Measurements from ENCODE around the gene ATF6. TPM values are rescaled to one million over a fixed set of nuclear protein-coding genes. Genes with fewer than 3 reads are reported as not detected.
"Not testable (repeated sequence)": the region's sequence is repeated elsewhere in the genome, so short reads cannot be mapped to it uniquely, and the experiment has no call there.

The ATF6 gene
- total RNA-seq, 2 donors from 2014 or later: 27.9 to 32.3 TPM

DNA sequence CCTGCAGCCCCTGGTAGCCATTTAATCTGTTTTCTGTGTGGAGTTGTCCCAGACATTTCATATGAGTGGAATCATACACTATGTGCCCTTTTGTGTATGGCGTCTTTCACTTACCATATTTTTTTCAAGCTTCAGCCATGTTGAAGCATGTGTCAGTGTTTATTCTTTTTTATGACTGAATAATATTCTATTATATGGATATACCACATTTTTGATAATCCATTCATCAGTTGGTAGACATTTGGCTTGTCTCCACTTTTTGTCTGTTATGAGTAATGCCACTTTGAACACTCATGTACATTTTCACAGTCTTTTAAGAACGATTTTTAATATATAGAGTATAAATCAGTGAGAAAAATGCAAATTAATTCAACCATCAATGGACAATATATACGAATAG lies 44.7 kb downstream of the ATF6 start:
- intact Hi-C loops (cut with DNase I): no loop called here
- DNase-seq (ENCODE audit: low spot score): no peak

GRCh38 chr1:161816201-161816600 lies 50.1 kb downstream of the ATF6 start:
- intact Hi-C loops (cut with DNase I): no loop called here

DNA sequence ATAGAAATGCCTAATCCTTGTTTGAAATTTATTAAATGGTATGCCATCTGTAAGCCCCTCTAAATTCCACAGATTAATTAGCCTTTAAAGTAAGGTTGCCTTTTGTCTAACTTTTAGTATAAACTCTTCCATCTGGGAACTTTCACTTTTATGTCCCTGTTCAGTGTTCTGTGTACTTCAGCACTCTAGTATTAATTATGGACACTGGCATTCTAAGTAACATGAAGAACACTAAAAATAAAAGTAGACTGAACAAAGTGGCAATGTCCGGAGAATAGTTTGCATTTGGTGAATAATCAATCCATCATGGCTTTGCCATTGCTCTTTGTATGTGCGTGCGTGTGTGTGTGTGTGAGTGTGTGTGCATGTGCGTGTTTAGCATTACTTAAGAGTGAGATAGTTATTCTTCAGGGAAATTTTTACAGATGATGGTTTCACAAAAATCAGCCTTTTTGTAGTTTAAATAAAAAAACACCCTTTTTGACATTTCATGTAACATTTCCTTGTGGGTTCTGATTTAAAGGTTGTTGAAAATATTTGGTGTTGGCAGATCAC lies 51.1 kb downstream of the ATF6 start:
- no peak for DNase-seq (ENCODE audit: low spot score)
- intact Hi-C loops (cut with DNase I): no loop called here

More at GRCh38 chr1:161816201-161816600, 50.1 kb downstream of the ATF6 start:
- no peak for DNase-seq (ENCODE audit: low spot score)

- DNase-seq (ENCODE audit: low spot score): no peak
- intact Hi-C loops (cut with DNase I): no loop called here
Measured at GRCh38 chr1:161820914-161821313, 54.8 kb downstream of the ATF6 start.

GRCh38 chr1:161824618-161825017 lies 58.5 kb downstream of the ATF6 start:
- intact Hi-C loops (cut with DNase I): no loop called here
- DNase-seq (ENCODE audit: low spot score): no peak

DNA sequence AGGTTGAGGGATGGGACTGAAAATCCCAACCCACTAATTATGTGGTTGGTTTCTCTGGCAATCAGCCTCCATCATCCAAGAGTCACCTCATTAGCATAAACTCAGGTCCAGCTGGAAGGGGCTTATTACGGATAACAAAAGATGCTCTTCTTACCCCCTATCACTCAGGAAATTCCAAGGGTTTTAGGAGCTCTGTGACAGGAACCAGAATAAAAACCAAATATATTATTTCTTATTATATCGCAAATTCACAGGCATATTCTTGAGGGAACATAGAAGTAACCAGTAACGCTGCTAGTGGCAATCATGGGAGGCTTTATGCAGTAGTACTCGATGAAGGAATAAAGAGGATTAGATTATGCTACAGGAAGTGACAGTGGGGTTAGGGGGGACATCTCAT lies 59.7 kb downstream of the ATF6 start:
- DNase-seq (ENCODE audit: low spot score): no peak
- intact Hi-C loops (cut with DNase I): no loop called here

- DNase-seq (ENCODE audit: low spot score): no peak
- intact Hi-C loops (cut with DNase I): no loop called here
Measured at GRCh38 chr1:161826478-161826877, 60.4 kb downstream of the ATF6 start.

DNA sequence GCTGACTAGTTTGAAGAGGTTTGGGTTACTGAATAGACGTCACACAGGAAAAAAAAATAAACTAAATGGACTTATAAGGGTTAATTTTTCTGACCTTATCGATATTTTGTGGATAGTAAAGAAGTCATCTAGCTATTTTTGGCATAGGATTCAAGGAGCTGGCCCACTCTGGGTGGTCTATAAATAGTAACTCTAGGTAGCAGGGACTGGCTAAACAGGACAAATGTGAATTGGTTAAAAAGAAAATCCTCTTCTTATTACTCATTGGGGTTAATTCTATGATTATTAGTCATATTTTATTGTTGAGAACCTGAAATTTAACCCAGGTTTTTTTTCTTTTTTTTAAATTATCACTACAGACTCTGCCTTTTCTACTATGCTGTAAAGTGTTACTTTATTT lies 61.7 kb downstream of the ATF6 start:
- DNase-seq (ENCODE audit: low spot score): no peak
- intact Hi-C loops (cut with DNase I): no loop called here

GRCh38 chr1:161832299-161832907 lies 66.3 kb downstream of the ATF6 start:
- DNase-seq (ENCODE audit: low spot score); intact Hi-C loops (cut with DNase I): not testable (repeated sequence)

- intact Hi-C loops (cut with DNase I): no loop called here
- DNase-seq (ENCODE audit: low spot score): no peak
Measured at GRCh38 chr1:161834967-161835550, 68.9 kb downstream of the ATF6 start.

DNA sequence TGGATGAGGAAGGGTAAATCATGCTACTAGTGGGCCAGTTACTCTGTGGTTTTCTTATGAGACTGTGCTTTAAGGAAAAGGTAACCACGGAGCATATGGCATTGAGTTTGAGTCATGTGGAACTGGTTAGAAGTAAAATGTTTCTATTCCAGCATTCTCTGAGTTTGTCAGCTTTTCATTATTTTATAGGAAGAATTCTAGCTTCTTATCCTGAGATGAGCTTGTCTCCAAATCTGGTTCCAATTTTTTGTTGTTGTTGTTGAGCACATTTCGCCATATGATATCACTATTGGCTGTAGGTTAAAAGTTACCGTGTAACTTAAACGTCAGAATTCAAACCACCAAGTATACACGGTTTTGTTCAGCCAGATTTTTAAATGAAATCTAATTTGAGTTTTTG lies 69.9 kb downstream of the ATF6 start:
- intact Hi-C loops (cut with DNase I): no loop called here

GRCh38 chr1:161838362-161838761 lies 72.2 kb downstream of the ATF6 start:
- DNase-seq (ENCODE audit: low spot score): no peak
- intact Hi-C loops (cut with DNase I): no loop called here

More for the DNA sequence above, 69.9 kb downstream of the ATF6 start:
- DNase-seq (ENCODE audit: low spot score): no peak

GRCh38 chr1:161838885-161839284 lies 72.8 kb downstream of the ATF6 start:
- DNase-seq (ENCODE audit: low spot score): no peak
- intact Hi-C loops (cut with DNase I): no loop called here

DNA sequence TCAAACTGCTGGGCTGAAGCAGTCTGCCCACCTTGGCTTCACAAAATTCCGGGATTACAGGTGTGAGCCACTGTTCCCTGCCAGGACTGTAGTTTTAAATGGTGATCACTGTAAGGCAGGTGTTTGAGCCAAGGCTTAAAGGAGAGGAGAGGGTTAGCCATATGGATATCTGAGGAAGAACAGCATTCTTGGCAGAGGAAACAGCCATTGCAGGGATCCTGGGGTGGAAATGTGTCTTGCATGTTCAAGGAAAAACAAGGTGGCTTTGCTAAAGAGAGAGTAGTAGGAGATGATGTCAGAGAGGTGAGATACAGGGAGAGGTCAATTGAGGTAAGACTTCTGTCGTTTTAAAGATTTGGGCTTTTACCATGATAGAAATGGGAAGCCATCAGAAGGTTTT lies 73.5 kb downstream of the ATF6 start:
- DNase-seq (ENCODE audit: low spot score): no peak
- intact Hi-C loops (cut with DNase I): no loop called here

DNA sequence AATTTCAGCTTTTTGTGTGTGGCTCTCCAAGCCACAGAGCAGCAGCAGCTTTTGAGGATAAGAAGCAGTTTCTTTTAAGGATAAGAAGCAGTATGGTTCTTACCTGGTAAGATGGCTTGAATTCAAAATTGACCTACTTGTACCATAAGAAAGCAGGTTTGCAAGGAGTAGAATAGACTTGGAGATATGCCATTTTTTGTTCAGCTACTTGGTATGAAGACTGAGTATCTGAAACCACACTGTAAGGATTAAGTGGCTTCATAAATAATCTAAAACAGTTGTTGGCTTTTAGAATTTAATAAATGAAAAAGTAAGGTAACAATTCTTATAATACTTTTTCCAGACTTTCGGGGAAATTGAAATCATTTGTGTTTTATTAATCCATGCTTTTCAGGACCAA lies 74.2 kb downstream of the ATF6 start:
- DNase-seq (ENCODE audit: low spot score): no peak
- intact Hi-C loops (cut with DNase I): no loop called here

GRCh38 chr1:161843156-161843555 lies 77.0 kb downstream of the ATF6 start:
- no peak for DNase-seq (ENCODE audit: low spot score)
- intact Hi-C loops (cut with DNase I): no loop called here

DNA sequence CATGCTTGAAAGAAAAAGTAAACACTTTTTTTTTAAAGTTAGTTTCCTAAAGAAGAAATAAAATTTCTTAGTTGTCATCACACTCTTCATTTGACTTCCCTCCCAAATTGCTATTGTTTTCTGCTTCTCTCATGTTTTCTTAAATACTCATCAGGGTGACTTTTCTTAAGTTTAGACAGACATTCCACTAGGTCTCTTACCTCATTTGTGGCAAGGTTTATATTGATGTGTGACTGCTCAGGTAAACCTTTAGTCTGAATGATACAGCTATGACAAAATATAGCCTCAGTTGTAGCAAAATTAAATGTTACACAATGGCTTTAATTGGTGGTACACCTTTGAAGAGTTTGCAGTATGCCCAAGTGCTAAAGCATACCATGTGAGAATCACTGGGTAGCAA lies 78.6 kb downstream of the ATF6 start:
- DNase-seq (ENCODE audit: low spot score): no peak
- intact Hi-C loops (cut with DNase I): no loop called here

- intact Hi-C loops (cut with DNase I): no loop called here
- DNase-seq (ENCODE audit: low spot score): no peak
Measured at GRCh38 chr1:161848676-161849075, 82.6 kb downstream of the ATF6 start.

GRCh38 chr1:161849518-161849917 lies 83.4 kb downstream of the ATF6 start:
- intact Hi-C loops (cut with DNase I): no loop called here
- no peak for DNase-seq (ENCODE audit: low spot score)

DNA sequence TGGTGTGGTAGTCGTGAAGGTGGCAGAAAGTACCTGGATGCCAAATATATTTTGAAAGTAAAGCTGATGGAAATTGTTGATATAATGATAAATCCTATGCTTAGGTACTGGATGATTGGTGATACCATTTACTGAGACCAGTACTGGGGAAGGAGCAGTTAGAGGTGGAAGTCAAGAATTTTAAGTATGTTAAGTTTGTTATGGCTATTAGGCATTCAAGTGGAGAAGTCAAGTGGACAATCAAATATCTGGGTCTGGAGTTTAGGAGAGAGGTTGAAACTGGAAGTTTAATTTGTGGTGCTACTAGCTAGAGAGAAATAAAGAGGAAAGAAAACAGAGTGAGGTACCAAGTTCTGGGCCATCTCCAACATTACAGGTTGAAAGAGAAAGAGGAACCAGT lies 89.1 kb downstream of the ATF6 start:
- intact Hi-C loops (cut with DNase I): no loop called here
- DNase-seq (ENCODE audit: low spot score): no peak

- no peak for DNase-seq (ENCODE audit: low spot score)
- intact Hi-C loops (cut with DNase I): no loop called here
Measured at GRCh38 chr1:161858271-161858670, 92.2 kb downstream of the ATF6 start.
